HFFc6 (cell line): ENCODE results near the gene CARMIL1. TPM values are rescaled to one million over a fixed set of nuclear protein-coding genes. Genes with fewer than 3 reads are reported as not detected.

Experiments used
- DNase-seq: peaks from one replicate; pipeline ENCODE4 v3.0.0-alpha.2; 2018
- H3K27ac Mint-ChIP-seq: 2 replicates; pipeline ENCODE4 v1.8.0; 2020; ENCODE audit warnings: mild to moderate bottlenecking, mixed read lengths
- H3K27me3 Mint-ChIP-seq: 2 replicates; pipeline ENCODE4 v1.8.0; 2021; ENCODE audit warnings: mild to moderate bottlenecking, moderate library complexity, mixed read lengths; ENCODE audit not compliant: insufficient read depth
- H3K36me3 Mint-ChIP-seq: 2 replicates; pipeline ENCODE4 v1.8.0; 2021; ENCODE audit warnings: low read depth, mixed read lengths
- H3K4me1 Mint-ChIP-seq: 2 replicates; pipeline ENCODE4 v1.8.0; 2020; ENCODE audit warnings: low read depth, mixed read lengths
- H3K4me3 Mint-ChIP-seq: 2 replicates; pipeline ENCODE4 v1.8.0; 2020; ENCODE audit warnings: mild to moderate bottlenecking, moderate library complexity, mixed read lengths
- H3K9me3 Mint-ChIP-seq: 2 replicates; pipeline ENCODE4 v1.8.0; 2020; ENCODE audit warnings: mild to moderate bottlenecking, mixed read lengths
- total RNA-seq, 6 experiments: library from RNA; stranded (reverse); fragmentation: NEBNext Ultra II Directional; extraction: Animal tissue kit (Norgen Biotek cat#: 25700); gene quantifications; 2 replicates in 1 of 6; 3 replicates in 5 of 6; pipeline ENCODE4 v1.2.3, GENCODE V29; 2021
- TF ChIP-seq, protein P1 (sequence below): fragments of 200-600 bp; sonication (generic); IDR thresholded peaks from 2 replicates; pipeline ENCODE4 v1.5.0; 2021; ENCODE audit warnings: antibody characterized with exemption, mild to moderate bottlenecking

CARMIL1 gene
- total RNA-seq, 6 experiments from 2014 or later, result 12.2 to 15.6 (median 13.7) TPM

DNA sequence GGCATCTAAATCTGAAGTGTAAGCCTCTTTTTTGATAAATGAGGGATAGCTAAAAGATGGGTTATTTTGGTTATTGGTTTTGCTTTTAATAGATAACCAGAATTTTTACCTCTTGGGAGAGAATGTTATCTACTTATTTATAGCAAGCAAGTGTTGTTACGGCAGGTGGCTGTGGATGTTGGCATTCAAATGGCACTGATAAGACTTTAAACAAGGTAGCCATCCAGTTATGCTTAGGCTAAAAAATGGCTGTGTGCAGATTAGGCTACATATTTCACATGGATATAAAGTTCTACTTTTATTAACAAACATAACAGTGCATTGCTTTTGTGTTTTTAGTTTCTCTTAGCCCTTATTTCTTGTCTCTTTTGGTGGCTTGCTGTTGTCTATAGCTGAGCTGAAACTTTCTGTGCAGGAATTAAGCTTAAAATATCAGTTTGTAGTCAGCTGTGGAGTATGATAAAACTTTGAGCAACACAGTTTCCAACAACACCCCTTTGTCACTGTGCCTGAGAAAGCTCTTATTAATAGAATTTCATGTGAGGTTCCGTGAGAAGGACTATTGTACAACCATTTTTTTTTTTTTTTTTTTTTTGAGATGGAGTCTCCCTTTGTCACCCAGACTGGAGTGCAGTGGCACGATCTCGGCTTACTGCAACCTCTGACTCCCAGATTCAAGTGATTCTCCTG is 28.8 kb downstream of the CARMIL1 start:
- Mint-ChIP-seq H3K9me3 (no peaks in the 10 kb centered on the region), H3K27ac (no peak overlapping the region), H3K4me1 (peaks cover 51% of the 10 kb centered on the region), H3K36me3 (no peaks in the 10 kb centered on the region; the same call in 1 of the 2 replicates), H3K27me3 (no peaks in the 10 kb centered on the region), H3K4me3 (no peak overlapping the region)
- DNase-seq, result no peak
- TF ChIP-seq, protein P1, sequence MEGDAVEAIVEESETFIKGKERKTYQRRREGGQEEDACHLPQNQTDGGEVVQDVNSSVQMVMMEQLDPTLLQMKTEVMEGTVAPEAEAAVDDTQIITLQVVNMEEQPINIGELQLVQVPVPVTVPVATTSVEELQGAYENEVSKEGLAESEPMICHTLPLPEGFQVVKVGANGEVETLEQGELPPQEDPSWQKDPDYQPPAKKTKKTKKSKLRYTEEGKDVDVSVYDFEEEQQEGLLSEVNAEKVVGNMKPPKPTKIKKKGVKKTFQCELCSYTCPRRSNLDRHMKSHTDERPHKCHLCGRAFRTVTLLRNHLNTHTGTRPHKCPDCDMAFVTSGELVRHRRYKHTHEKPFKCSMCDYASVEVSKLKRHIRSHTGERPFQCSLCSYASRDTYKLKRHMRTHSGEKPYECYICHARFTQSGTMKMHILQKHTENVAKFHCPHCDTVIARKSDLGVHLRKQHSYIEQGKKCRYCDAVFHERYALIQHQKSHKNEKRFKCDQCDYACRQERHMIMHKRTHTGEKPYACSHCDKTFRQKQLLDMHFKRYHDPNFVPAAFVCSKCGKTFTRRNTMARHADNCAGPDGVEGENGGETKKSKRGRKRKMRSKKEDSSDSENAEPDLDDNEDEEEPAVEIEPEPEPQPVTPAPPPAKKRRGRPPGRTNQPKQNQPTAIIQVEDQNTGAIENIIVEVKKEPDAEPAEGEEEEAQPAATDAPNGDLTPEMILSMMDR, result no peak

DNA sequence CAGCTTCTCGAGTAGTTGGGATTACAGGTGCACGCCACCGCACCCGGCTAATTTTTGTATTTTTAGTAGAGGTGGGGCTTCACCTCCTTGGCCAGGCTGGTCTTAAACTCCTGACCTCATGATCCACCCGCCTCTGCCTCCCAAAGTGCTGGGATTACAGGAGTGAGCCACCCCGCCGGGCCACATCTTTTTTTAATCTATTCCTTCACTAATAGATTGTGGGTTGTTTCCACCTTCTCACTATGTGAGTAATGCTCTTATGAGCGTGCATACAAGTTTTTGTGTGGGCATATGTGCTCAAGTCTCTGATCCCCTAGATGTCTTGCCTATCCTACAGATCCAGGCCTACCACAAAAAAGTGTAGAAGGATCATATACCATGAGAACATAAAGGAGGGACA is 30.7 kb downstream of the CARMIL1 start:
- Mint-ChIP-seq H3K36me3 (no peaks in the 10 kb centered on the region; the same call in 1 of the 2 replicates), H3K27me3 (no peaks in the 10 kb centered on the region), H3K27ac (peak overlapping the region; percentile 83), H3K4me1 (peaks cover 54% of the 10 kb centered on the region), H3K9me3 (no peaks in the 10 kb centered on the region), H3K4me3 (no peak overlapping the region)
- no peak for DNase-seq
- TF ChIP-seq, protein P1, result no peak

DNA sequence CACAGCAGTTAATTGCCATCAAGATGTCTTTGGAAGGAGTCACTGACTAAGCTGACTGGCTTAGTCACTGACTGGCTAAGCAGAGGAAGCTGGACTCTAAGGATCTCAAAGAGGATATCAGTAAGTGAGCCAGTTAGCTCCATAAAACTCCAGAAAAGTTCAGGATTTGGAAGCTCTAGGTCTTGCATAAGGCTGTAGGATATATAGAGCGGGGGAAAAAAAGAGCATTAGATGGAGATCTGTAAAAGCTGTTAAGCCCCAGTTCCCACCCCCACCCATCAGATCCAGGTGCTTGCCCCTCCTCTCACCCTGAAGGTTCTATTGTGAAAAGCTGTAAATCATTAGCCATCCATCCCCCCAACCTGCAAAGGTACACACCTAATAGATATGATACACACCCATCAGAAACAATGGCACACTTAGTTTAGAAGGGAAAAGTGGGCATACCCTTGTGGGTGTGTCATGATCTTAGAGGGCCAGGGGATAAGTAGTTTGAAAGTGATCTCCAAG is 32.2 kb downstream of the CARMIL1 start:
- H3K4me3 Mint-ChIP-seq, result peak overlapping the region; percentile 67
- H3K27me3 Mint-ChIP-seq, result no peaks in the 10 kb centered on the region
- H3K9me3 Mint-ChIP-seq, result no peaks in the 10 kb centered on the region
- no peaks in the 10 kb centered on the region; the same call in 1 of the 2 replicates for H3K36me3 Mint-ChIP-seq
- TF ChIP-seq, protein P1, result no peak
- peak; percentile 83 for DNase-seq
- peak overlapping the region; percentile 83 for H3K27ac Mint-ChIP-seq
- peaks cover 54% of the 10 kb centered on the region for H3K4me1 Mint-ChIP-seq

DNA sequence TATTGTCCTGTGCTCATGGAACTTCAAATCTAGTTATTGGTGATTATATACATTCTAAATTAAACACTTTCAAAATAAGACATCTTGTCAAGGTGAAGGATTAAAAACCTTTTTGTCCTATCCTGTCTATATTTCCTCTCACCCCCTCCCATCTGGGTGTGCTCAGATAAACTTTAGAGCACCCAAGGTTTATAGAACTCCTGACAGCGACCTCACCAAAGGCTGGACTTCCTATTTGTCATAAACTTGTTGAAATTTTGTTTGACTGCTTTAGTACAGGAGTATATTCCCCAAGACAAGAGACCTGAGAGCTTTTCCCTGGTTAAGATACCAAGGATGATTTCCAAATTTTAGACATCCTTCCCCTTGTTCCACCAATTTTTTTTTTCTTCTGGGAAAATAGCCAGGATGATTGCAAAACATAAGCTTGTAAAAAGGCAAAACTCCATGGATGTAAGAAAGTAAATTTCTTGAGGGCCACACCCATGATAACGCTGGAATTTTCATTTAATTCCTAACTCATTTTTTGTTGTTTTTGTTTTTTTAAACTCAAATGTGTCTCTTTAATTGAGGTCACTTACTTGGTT is 33.0 kb downstream of the CARMIL1 start:
- peak; percentile 46 for DNase-seq
- peaks cover 54% of the 10 kb centered on the region for H3K4me1 Mint-ChIP-seq
- H3K27ac Mint-ChIP-seq, result peak overlapping the region; percentile 83
- no peaks in the 10 kb centered on the region for H3K9me3 Mint-ChIP-seq
- peak overlapping the region; percentile 77 for H3K4me3 Mint-ChIP-seq
- no peaks in the 10 kb centered on the region for H3K27me3 Mint-ChIP-seq
- TF ChIP-seq, protein P1, result no peak
- no peaks in the 10 kb centered on the region; the same call in 1 of the 2 replicates for H3K36me3 Mint-ChIP-seq

DNA sequence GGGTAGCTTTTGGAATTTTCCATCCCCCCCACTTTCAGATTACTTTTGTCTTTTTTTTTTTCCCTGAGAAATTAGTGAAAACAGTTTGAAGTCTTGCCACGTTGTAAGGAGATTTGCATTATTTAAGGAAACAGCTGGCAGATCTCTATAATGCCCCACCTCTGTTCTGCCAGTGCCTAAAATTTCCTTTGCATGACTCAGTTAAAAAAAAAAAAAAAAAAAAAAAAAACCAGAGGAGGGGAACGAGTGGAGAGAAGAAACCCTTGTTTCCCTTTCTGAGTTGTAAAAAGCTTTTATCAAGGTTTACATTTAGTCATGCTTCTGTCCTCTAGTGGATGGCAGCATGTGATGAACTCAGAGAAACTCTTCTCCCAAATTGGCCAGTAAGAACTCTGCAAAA is 33.5 kb downstream of the CARMIL1 start:
- Mint-ChIP-seq H3K36me3 (no peaks in the 10 kb centered on the region; the same call in 1 of the 2 replicates), H3K27ac (peak overlapping the region; percentile 83), H3K9me3 (no peaks in the 10 kb centered on the region), H3K4me3 (peak overlapping the region; percentile 77), H3K27me3 (no peaks in the 10 kb centered on the region), H3K4me1 (peaks cover 49% of the 10 kb centered on the region)
- peak; percentile 68 for DNase-seq
- TF ChIP-seq, protein P1, result peak; percentile 37
